GM10248 (cell line): ENCODE measurements around the gene POFUT2.

Experiments
- CTCF ChIA-PET: fragments of 300-600 bp; sonication (Branson Sonifier 250); formaldehyde crosslinking; extraction: SDS; loops from one replicate; lab custom pipeline; 2021; ENCODE audit warnings: antibody characterized with exemption; lab: Yijun Ruan, JAX
- POLR2A ChIA-PET: fragments of 350-650 bp; sonication (Branson Sonifier 250); formaldehyde crosslinking; extraction: SDS; loops from one replicate; lab custom pipeline; 2020; ENCODE audit warnings: antibody characterized with exemption; lab: Yijun Ruan, JAX
- DNase-seq: peaks from one replicate; pipeline ENCODE4 v3.0.0; 2012; ENCODE audit errors: extremely low spot score
- TF ChIP-seq, protein P1 (sequence below): IDR thresholded peaks from 2 replicates; pipeline ENCODE4 v1.5.1; 2012; ENCODE audit warnings: mild to moderate bottlenecking, low read depth; ENCODE audit errors: extremely low read depth, missing control alignments, control extremely low read depth

The POFUT2 gene

DNA sequence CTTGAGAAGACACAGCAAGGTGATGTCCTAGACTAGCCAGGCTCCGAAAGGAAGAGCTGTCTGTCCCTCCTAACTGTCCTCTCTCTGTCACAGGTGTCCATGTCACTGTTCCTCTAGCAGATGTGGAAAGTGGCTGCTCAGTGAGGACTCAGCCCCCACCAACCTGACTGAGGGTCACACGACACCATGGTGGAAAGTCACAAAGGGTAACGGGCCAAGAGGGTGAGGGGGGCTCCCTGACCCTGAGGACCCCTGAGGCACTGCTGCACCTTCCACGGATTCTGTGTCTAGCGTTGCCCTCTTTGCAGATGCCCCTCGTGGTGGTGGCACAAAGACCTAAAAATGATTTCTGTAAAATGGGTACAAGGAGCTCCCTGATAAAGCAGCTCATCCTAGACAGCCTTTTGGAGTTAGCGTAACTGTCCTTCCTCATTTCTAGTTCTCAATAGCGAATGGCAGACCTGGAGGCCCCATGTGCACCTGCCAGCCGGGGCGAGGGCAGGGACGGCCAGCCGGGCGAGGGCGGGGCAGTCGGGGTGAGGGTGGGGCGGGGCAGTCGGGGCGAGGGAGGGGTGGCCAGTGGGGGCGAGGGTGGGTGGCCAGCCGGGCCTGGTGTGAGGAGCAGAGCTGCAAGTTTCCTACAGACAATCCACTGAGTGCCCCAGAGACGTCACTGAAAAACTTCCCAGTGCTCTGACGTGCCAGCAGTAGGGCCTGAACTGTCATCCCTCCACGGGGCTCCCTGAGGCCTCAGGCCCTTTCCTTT, 23.4 kb downstream of the POFUT2 start:
- ChIA-PET CTCF (no interaction called here), POLR2A (no interaction called here)
- TF ChIP-seq, protein P1, sequence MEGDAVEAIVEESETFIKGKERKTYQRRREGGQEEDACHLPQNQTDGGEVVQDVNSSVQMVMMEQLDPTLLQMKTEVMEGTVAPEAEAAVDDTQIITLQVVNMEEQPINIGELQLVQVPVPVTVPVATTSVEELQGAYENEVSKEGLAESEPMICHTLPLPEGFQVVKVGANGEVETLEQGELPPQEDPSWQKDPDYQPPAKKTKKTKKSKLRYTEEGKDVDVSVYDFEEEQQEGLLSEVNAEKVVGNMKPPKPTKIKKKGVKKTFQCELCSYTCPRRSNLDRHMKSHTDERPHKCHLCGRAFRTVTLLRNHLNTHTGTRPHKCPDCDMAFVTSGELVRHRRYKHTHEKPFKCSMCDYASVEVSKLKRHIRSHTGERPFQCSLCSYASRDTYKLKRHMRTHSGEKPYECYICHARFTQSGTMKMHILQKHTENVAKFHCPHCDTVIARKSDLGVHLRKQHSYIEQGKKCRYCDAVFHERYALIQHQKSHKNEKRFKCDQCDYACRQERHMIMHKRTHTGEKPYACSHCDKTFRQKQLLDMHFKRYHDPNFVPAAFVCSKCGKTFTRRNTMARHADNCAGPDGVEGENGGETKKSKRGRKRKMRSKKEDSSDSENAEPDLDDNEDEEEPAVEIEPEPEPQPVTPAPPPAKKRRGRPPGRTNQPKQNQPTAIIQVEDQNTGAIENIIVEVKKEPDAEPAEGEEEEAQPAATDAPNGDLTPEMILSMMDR: no peak
- no peak for DNase-seq

DNA sequence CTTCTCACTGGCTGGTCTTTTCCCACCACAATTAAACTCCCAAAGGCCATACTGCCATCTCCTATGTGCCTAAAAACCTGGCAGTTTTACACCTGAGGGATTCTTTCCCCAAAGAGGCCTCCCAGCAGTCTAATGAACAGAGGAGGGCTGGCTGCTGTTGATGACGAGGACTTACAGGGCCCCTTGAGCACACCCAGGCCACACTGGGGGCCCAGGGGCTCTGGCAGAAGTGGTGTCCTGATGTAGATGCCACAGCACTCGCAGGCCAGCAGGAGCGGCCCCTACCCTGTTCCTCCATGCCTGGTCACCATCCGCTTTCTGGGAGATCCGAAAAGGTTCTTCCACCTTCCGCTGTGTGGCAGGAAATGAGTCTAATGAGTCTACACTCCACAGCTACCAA, 24.2 kb downstream of the POFUT2 start:
- ChIA-PET CTCF (no interaction called here), POLR2A (no interaction called here)

DNA sequence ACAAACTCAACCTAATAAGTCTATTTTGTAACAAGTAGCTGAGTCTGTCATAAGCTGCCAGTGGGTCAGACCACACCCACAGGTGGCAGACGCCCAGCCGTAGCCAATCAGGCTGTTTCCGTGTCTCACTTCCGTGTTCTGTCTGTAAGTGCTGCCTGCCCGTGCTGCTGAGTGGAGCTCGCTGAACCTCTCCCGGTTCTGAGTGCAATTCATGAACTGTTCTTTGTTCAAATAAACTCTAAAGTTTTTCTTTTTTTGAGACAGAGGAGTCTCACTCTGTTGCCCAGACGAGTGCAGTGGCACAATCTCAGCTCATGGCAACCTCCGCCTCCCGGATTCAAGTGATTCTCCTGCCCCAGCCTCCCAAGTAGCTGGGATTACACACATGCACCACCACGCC, 25.1 kb downstream of the POFUT2 start:
- CTCF ChIA-PET: interaction anchor here (1.2 kb wide), 1 partner anchor 15 kb away, joined by 3 read pairs; no protein-coding TSS in a partner anchor
- POLR2A ChIA-PET: no interaction called here
- TF ChIP-seq, protein P1: no peak
- no peak for DNase-seq

More for the DNA sequence above, 24.2 kb downstream of the POFUT2 start:
- DNase-seq: no peak
- TF ChIP-seq, protein P1: no peak

- no peak for DNase-seq
- POLR2A ChIA-PET: no interaction called here
- TF ChIP-seq, protein P1: no peak
- CTCF ChIA-PET: interaction anchor here (1.2 kb wide), 1 partner anchor 16 kb away, joined by 3 read pairs; no protein-coding TSS in a partner anchor
Measured at GRCh38 chr21:45262041-45262581, 25.6 kb downstream of the POFUT2 start.

GRCh38 chr21:45261093-45261492, 26.6 kb downstream of the POFUT2 start:
- ChIA-PET CTCF (no interaction called here), POLR2A (no interaction called here)
- no peak for DNase-seq
- TF ChIP-seq, protein P1: no peak

GRCh38 chr21:45260191-45260825, 27.4 kb downstream of the POFUT2 start:
- ChIA-PET CTCF (interaction anchor here (1.4 kb wide), 1 partner anchor 12 kb away, joined by 3 read pairs; no protein-coding TSS in a partner anchor), POLR2A (no interaction called here)
- DNase-seq: no peak
- TF ChIP-seq, protein P1: no peak
